ENCODE measurements around the gene C3AR1. TPM values are rescaled to one million over a fixed set of nuclear protein-coding genes. Genes with fewer than 3 reads are reported as not detected.
A peak's percentile ranks its signal among the peaks of the same experiment; 100 is the strongest.
"Not testable (repeated sequence)": the region's sequence is repeated elsewhere in the genome, so short reads cannot be mapped to it uniquely, and the experiment has no call there.

The C3AR1 gene
- not detected for polyA plus RNA-seq (2012; ENCODE audit: missing spikeins)

- DNase-seq (ENCODE audit: insufficient read length) (peak; percentile 29), FAIRE-seq (peak; percentile 56)
- TF ChIP-seq POLR2AphosphoS5 (IDR thresholded peaks at IDR 0.05; ENCODE audit: low read depth, low read length) (no peak), TAF1 (IDR thresholded peaks at IDR 0.05; ENCODE audit: borderline replicate concordance, low read depth, low read length) (no peak), POLR2A (IDR thresholded peaks at IDR 0.05; ENCODE audit: low read depth, low read length) (no peak)
Measured at GRCh38 chr12:8065991-8066594, at the start of gene C3AR1. C3AR1 (minus strand) TSS chr12:8066359; CDS start chr12:8060185, 6,174 bp downstream.

- not testable (repeated sequence) for FAIRE-seq; DNase-seq (ENCODE audit: insufficient read length)
Measured at GRCh38 chr12:8113117-8113516, 47.0 kb upstream of the C3AR1 start.

DNA sequence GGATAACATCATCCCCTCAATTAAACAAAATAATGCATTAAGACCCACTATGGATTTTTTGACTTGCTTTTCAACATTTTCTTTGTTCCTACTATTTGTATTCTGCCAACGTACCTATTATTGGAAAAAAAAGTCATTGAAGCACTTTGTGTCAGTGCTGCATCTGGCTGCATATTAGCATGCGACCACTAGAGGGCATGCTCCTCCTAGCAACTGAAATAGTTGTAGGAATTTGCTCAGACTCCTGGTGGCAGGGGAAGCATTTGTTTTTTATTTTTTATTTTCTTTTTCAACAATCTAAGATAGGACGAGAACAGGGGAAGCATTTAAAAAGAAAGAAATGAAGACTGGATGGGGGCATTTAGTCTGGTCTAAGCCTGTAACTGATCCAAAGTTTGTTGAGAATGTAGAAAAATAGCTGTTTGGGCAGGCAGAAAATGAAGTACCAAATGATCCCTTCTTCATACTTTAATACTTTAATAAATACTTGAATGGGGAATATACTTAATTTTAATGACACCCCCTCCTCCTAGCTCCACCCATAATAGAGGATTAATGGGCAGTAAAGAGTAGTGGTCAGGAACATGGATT, 42.7 kb upstream of the C3AR1 start:
- DNase-seq (ENCODE audit: insufficient read length) = peak; percentile 23
- TF ChIP-seq POLR2AphosphoS5 (IDR thresholded peaks at IDR 0.05; ENCODE audit: low read depth, low read length) = no peak
- TF ChIP-seq POLR2A (IDR thresholded peaks at IDR 0.05; ENCODE audit: low read depth, low read length) = no peak
- no peak for TF ChIP-seq TAF1 (IDR thresholded peaks at IDR 0.05; ENCODE audit: borderline replicate concordance, low read depth, low read length)
- peak; percentile 88 for FAIRE-seq

DNA sequence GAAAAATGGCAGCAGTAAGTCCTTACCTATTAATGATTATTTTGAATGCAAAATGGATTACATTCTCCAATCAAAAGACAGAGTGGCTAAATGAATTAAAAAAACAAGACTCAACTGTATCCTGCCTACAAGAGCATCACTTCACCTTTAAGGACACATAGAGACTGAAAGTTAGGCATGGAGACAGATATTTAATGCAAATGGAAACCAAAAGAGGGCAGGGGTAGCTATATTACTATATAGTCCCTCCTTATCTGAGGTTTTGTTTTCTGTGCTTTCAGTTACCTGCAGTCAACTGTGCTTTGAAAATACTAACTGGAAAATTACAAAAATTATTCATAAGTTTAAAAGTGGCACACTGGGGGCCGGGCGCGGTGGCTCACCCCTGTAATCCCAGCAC, 33.1 kb upstream of the C3AR1 start:
- TF ChIP-seq POLR2A (IDR thresholded peaks at IDR 0.05; ENCODE audit: low read depth, low read length) (no peak), TAF1 (IDR thresholded peaks at IDR 0.05; ENCODE audit: borderline replicate concordance, low read depth, low read length) (no peak), POLR2AphosphoS5 (IDR thresholded peaks at IDR 0.05; ENCODE audit: low read depth, low read length) (no peak)
- DNase-seq (ENCODE audit: insufficient read length) = no peak
- no peak for FAIRE-seq

DNA sequence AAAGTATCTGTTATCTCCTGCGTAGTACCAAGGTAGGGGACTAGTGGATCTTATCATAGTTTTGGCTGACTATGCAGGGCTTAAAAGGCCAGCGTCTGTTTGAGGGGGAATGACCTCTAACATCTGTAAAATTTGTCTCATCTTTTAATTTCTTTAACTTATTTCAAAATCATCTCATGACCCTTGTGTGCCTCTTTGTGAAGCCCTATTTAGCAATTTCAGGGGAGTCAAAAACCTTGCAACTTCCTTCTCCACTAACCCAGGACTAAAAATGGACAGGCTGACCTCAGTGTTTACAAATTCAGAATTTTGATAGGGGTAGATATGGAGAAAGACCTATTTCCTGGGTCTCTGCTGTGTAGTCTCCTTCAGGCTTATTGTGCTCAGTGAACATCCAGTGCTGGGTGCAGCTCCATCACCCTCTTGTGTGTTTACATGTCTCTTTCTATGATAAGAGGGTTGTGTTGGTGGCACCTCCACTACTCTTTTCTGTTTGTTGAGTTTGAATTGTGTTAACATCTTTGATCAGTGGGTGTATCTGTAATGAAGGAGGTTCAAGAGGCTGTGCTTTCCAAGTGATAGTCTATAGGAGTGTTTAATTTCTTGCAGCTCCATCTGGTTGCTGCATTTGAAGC, 30.2 kb upstream of the C3AR1 start:
- FAIRE-seq (no peak), DNase-seq (ENCODE audit: insufficient read length) (no peak)
- TF ChIP-seq POLR2A (IDR thresholded peaks at IDR 0.05; ENCODE audit: low read depth, low read length) (no peak), TAF1 (IDR thresholded peaks at IDR 0.05; ENCODE audit: borderline replicate concordance, low read depth, low read length) (no peak), POLR2AphosphoS5 (IDR thresholded peaks at IDR 0.05; ENCODE audit: low read depth, low read length) (no peak)

DNA sequence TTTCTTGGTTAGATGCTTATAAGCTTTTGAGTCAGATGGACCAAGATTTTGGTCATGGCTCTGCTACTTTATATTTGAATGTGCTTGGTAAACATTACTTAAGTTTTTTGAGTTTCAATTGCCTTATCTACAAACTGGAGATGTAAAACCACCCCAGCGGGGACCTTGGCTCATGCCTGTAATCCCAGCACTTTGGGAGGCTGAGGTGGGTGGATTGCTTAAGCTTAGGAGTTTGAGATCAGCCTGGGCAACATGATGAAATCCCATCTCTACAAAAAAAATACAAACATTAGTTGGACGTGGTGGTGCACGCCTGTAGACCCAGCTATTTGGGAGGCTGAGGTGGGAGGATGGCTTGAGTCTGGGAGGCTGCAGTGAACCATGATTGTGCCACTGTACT, 27.1 kb upstream of the C3AR1 start:
- FAIRE-seq (no peak), DNase-seq (ENCODE audit: insufficient read length) (no peak)
- TF ChIP-seq TAF1 (IDR thresholded peaks at IDR 0.05; ENCODE audit: borderline replicate concordance, low read depth, low read length) (no peak), POLR2AphosphoS5 (IDR thresholded peaks at IDR 0.05; ENCODE audit: low read depth, low read length) (no peak)

- FAIRE-seq (no peak), DNase-seq (ENCODE audit: insufficient read length) (no peak)
- TF ChIP-seq TAF1 (IDR thresholded peaks at IDR 0.05; ENCODE audit: borderline replicate concordance, low read depth, low read length) (no peak), POLR2AphosphoS5 (IDR thresholded peaks at IDR 0.05; ENCODE audit: low read depth, low read length) (no peak), POLR2A (IDR thresholded peaks at IDR 0.05; ENCODE audit: low read depth, low read length) (no peak)
Measured at GRCh38 chr12:8089716-8090115, 23.6 kb upstream of the C3AR1 start.

- not testable (repeated sequence) for FAIRE-seq; DNase-seq (ENCODE audit: insufficient read length)
Measured at GRCh38 chr12:8089277-8089676, 23.1 kb upstream of the C3AR1 start.

DNA sequence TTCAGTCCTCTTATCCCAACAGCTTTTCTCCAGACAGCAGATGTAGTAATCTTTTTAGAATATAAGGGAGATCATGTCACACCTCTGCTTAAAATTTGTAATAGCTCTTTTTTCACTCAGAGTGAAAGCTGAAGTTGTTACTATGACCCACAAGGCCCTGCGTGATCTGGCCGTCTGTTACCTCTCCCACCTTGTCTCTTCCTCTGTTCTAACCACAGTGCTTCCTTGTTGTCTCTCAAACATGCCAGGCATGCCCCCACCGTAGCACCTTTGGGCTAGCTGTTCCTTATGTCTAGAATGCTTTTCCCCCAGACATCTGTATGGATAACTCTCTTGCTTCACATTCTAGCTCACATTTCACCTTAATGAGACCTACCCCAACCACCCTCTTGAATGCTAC, 22.4 kb upstream of the C3AR1 start:
- peak; percentile 87 for FAIRE-seq
- DNase-seq (ENCODE audit: insufficient read length) = peak; percentile 29
- no peak for TF ChIP-seq POLR2AphosphoS5 (IDR thresholded peaks at IDR 0.05; ENCODE audit: low read depth, low read length)
- TF ChIP-seq POLR2A (IDR thresholded peaks at IDR 0.05; ENCODE audit: low read depth, low read length) = no peak
- TF ChIP-seq TAF1 (IDR thresholded peaks at IDR 0.05; ENCODE audit: borderline replicate concordance, low read depth, low read length) = no peak

- FAIRE-seq = no peak
- TF ChIP-seq TAF1 (IDR thresholded peaks at IDR 0.05; ENCODE audit: borderline replicate concordance, low read depth, low read length) (no peak), POLR2A (IDR thresholded peaks at IDR 0.05; ENCODE audit: low read depth, low read length) (no peak), POLR2AphosphoS5 (IDR thresholded peaks at IDR 0.05; ENCODE audit: low read depth, low read length) (no peak)
- DNase-seq (ENCODE audit: insufficient read length) = no peak
Measured at GRCh38 chr12:8087666-8088065, 21.5 kb upstream of the C3AR1 start.

GRCh38 chr12:8084351-8084750, 18.2 kb upstream of the C3AR1 start:
- DNase-seq (ENCODE audit: insufficient read length); FAIRE-seq: not testable (repeated sequence)

DNA sequence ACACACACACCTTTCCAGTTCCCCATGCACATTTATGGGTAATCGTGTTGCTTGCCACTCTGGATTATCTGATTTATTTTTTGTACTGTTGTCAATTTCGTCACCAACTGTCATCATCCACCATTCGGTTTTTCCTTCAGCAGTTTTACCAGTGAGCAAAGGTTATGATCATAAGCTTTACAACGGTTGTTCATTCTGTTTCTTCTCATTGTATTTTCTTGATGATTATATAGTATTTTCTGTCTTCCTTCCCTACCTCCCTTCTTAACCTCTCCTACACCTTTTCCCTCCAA, 16.6 kb upstream of the C3AR1 start:
- no peak for TF ChIP-seq POLR2AphosphoS5 (IDR thresholded peaks at IDR 0.05; ENCODE audit: low read depth, low read length)
- TF ChIP-seq POLR2A (IDR thresholded peaks at IDR 0.05; ENCODE audit: low read depth, low read length) = no peak
- no peak for TF ChIP-seq TAF1 (IDR thresholded peaks at IDR 0.05; ENCODE audit: borderline replicate concordance, low read depth, low read length)
- no peak for FAIRE-seq
- DNase-seq (ENCODE audit: insufficient read length) = no peak

Measured in GM12892 (cell line).